ENCODE results near the gene CREG2.

CREG2 gene

GRCh38 chr2:101403745-101404144 is 16.4 kb upstream of the CREG2 start:
- DNase-seq (ENCODE audit: extremely low spot score): no peak
- POLR2A ChIA-PET: no interaction called here
- CTCF ChIA-PET: no interaction called here
- TF ChIP-seq FOXK2 (IDR thresholded peaks at IDR 0.05): no peak
- TF ChIP-seq PKNOX1 (IDR thresholded peaks at IDR 0.05): no peak
- TF ChIP-seq TARDBP (IDR thresholded peaks at IDR 0.05): no peak
- TF ChIP-seq FOXA1 (IDR thresholded peaks at IDR 0.05): no peak
- no peak for TF ChIP-seq SP1 (IDR thresholded peaks at IDR 0.05)
- no peak for TF ChIP-seq HDGF (IDR thresholded peaks at IDR 0.05; ENCODE audit: borderline replicate concordance)
- TF ChIP-seq FOXM1 (IDR thresholded peaks at IDR 0.05; ENCODE audit: borderline replicate concordance): no peak
- no peak for TF ChIP-seq NFRKB (IDR thresholded peaks at IDR 0.05)
- no peak for TF ChIP-seq LEF1 (IDR thresholded peaks at IDR 0.05; ENCODE audit: borderline replicate concordance)
- no peak for TF ChIP-seq ELF4 (IDR thresholded peaks at IDR 0.05)
- no peak for TF ChIP-seq ARNT (IDR thresholded peaks at IDR 0.05)
- no peak for TF ChIP-seq L3MBTL2 (conservative IDR thresholded peaks at IDR 0.05)
- no peak for TF ChIP-seq BHLHE40 (IDR thresholded peaks at IDR 0.05; ENCODE audit: borderline replicate concordance)
- no peak for TF ChIP-seq SUZ12 (IDR thresholded peaks at IDR 0.05)
- TF ChIP-seq CTBP1 (IDR thresholded peaks at IDR 0.05; ENCODE audit: borderline replicate concordance): no peak

- TF ChIP-seq LEF1 (IDR thresholded peaks at IDR 0.05; ENCODE audit: borderline replicate concordance) (no peak), NFRKB (IDR thresholded peaks at IDR 0.05) (no peak), PKNOX1 (IDR thresholded peaks at IDR 0.05) (no peak), ZNF384 (IDR thresholded peaks at IDR 0.05) (no peak), CTBP1 (IDR thresholded peaks at IDR 0.05; ENCODE audit: borderline replicate concordance) (no peak), ELF4 (IDR thresholded peaks at IDR 0.05) (no peak), TARDBP (IDR thresholded peaks at IDR 0.05) (no peak), FOXK2 (IDR thresholded peaks at IDR 0.05) (no peak), BHLHE40 (IDR thresholded peaks at IDR 0.05; ENCODE audit: borderline replicate concordance) (no peak), FOXA1 (IDR thresholded peaks at IDR 0.05) (no peak), FOXM1 (IDR thresholded peaks at IDR 0.05; ENCODE audit: borderline replicate concordance) (no peak), HDGF (IDR thresholded peaks at IDR 0.05; ENCODE audit: borderline replicate concordance) (no peak), ARNT (IDR thresholded peaks at IDR 0.05) (no peak), SP1 (IDR thresholded peaks at IDR 0.05) (no peak), L3MBTL2 (conservative IDR thresholded peaks at IDR 0.05) (no peak), SUZ12 (IDR thresholded peaks at IDR 0.05) (no peak)
- POLR2A ChIA-PET: no interaction called here
- CTCF ChIA-PET: interaction anchor here (0.5 to 1.4 kb wide), 3 partner anchors 15 to 1507 kb away, joined by 3 to 9 read pairs (median 4); partner anchors contain the start of gene CREG2
- no peak for DNase-seq (ENCODE audit: extremely low spot score)
Observed at GRCh38 chr2:101402630-101403029, 15.3 kb upstream of the CREG2 start.

- peak; percentile 26 for DNase-seq (ENCODE audit: extremely low spot score)
- CTCF ChIA-PET: interaction anchor here (1.4 to 1.5 kb wide), 2 partner anchors 14 to 15 kb away, joined by 6 to 9 read pairs; partner anchors contain the start of gene CREG2
- POLR2A ChIA-PET: no interaction called here
- TF ChIP-seq PKNOX1 (IDR thresholded peaks at IDR 0.05) (peak; percentile 74), L3MBTL2 (conservative IDR thresholded peaks at IDR 0.05) (no peak), CTBP1 (IDR thresholded peaks at IDR 0.05; ENCODE audit: borderline replicate concordance) (no peak)
Observed at GRCh38 chr2:101401906-101402305, 14.6 kb upstream of the CREG2 start.

- no peak for DNase-seq (ENCODE audit: extremely low spot score)
- ChIA-PET POLR2A (no interaction called here), CTCF (interaction anchor here (1.4 to 1.5 kb wide), 2 partner anchors 13 to 14 kb away, joined by 4 to 6 read pairs; no protein-coding TSS in a partner anchor)
- no peak for TF ChIP-seq L3MBTL2 (conservative IDR thresholded peaks at IDR 0.05)
- TF ChIP-seq PKNOX1 (IDR thresholded peaks at IDR 0.05): no peak
- no peak for TF ChIP-seq FOXK2 (IDR thresholded peaks at IDR 0.05)
- no peak for TF ChIP-seq CTBP1 (IDR thresholded peaks at IDR 0.05; ENCODE audit: borderline replicate concordance)
- TF ChIP-seq SUZ12 (IDR thresholded peaks at IDR 0.05): no peak
- no peak for TF ChIP-seq LEF1 (IDR thresholded peaks at IDR 0.05; ENCODE audit: borderline replicate concordance)
- TF ChIP-seq FOXM1 (IDR thresholded peaks at IDR 0.05; ENCODE audit: borderline replicate concordance): no peak
- TF ChIP-seq BHLHE40 (IDR thresholded peaks at IDR 0.05; ENCODE audit: borderline replicate concordance): no peak
- TF ChIP-seq ARNT (IDR thresholded peaks at IDR 0.05): no peak
- no peak for TF ChIP-seq ELF4 (IDR thresholded peaks at IDR 0.05)
- TF ChIP-seq TARDBP (IDR thresholded peaks at IDR 0.05): no peak
Observed at GRCh38 chr2:101401326-101401665, 14.0 kb upstream of the CREG2 start.

GRCh38 chr2:101400506-101401325 is 13.4 kb upstream of the CREG2 start:
- no peak for DNase-seq (ENCODE audit: extremely low spot score)
- CTCF ChIA-PET: interaction anchor here (1.4 to 1.8 kb wide), 3 partner anchors 13 to 58 kb away, joined by 4 to 7 read pairs (median 6); no protein-coding TSS in a partner anchor
- TF ChIP-seq L3MBTL2 (conservative IDR thresholded peaks at IDR 0.05): no peak
- no peak for TF ChIP-seq FOXA1 (IDR thresholded peaks at IDR 0.05)
- no peak for TF ChIP-seq ELF4 (IDR thresholded peaks at IDR 0.05)
- no peak for TF ChIP-seq SUZ12 (IDR thresholded peaks at IDR 0.05)
- TF ChIP-seq FOXM1 (IDR thresholded peaks at IDR 0.05; ENCODE audit: borderline replicate concordance): no peak
- TF ChIP-seq FOXK2 (IDR thresholded peaks at IDR 0.05): no peak
- POLR2A ChIA-PET: no interaction called here
